H4 (cell line): ENCODE data around the gene ZACN. TPM values are rescaled to one million over a fixed set of nuclear protein-coding genes. Genes with fewer than 3 reads are reported as not detected.
"Not testable (repeated sequence)": the region's sequence is repeated elsewhere in the genome, so short reads cannot be mapped to it uniquely, and the experiment has no call there.

Experiments used
- DNase-seq: peaks from one replicate; pipeline ENCODE4 v3.0.0-alpha.2; 2015; ENCODE audit warnings: low spot score
- total RNA-seq: library from RNA; depleted of rRNA; stranded (reverse); fragments of >200 nt; shearing (Covaris generic); gene quantifications from 2 replicates; pipeline ENCODE4 v1.2.3, GENCODE V29; 2014; rRNA removed

The ZACN gene
- total RNA-seq, result not detected in 2 replicates

GRCh38 chr17:76078860-76079534 is at the start of gene ZACN:
ZACN (plus strand) TSS chr17:76079182; CDS start chr17:76079265, 83 bp downstream.
- no peak for DNase-seq

GRCh38 chr17:76032073-76032779 is 46.8 kb upstream of the ZACN start:
- no peak for DNase-seq

GRCh38 chr17:76032780-76033108 is 46.2 kb upstream of the ZACN start:
- no peak for DNase-seq

GRCh38 chr17:76033139-76033538 is 45.8 kb upstream of the ZACN start:
- DNase-seq, result no peak

- DNase-seq, result no peak
Measured at GRCh38 chr17:76034428-76035350, 44.3 kb upstream of the ZACN start.

GRCh38 chr17:76036497-76037261 is 42.3 kb upstream of the ZACN start:
- no peak for DNase-seq

- no peak for DNase-seq
Measured at GRCh38 chr17:76038050-76038449, 40.9 kb upstream of the ZACN start.

- no peak for DNase-seq
Measured at GRCh38 chr17:76039121-76039520, 39.9 kb upstream of the ZACN start.

GRCh38 chr17:76040376-76040775 is 38.6 kb upstream of the ZACN start:
- DNase-seq, result no peak

- not testable (repeated sequence) for DNase-seq
Measured at GRCh38 chr17:76042868-76043267, 36.1 kb upstream of the ZACN start.

- DNase-seq, result not testable (repeated sequence)
Measured at GRCh38 chr17:76044475-76045007, 34.4 kb upstream of the ZACN start.

GRCh38 chr17:76046064-76046463 is 32.9 kb upstream of the ZACN start:
- DNase-seq, result no peak

- no peak for DNase-seq
Measured at GRCh38 chr17:76048025-76048605, 30.9 kb upstream of the ZACN start.

GRCh38 chr17:76048711-76049110 is 30.3 kb upstream of the ZACN start:
- no peak for DNase-seq

- DNase-seq, result no peak
Measured at GRCh38 chr17:76049239-76049638, 29.7 kb upstream of the ZACN start.

GRCh38 chr17:76049836-76050537 is 29.0 kb upstream of the ZACN start:
- DNase-seq, result no peak

GRCh38 chr17:76050538-76051467 is 28.2 kb upstream of the ZACN start:
- no peak for DNase-seq

GRCh38 chr17:76051561-76051960 is 27.4 kb upstream of the ZACN start:
- DNase-seq, result no peak
